Activated naive CD4-positive, alpha-beta T cell treated with anti-CD3 and anti-CD28 coated beads, Interleukin-2, amount 10 ng/mL, durations not matched to agents 7 days and 5 days (primary cell): ENCODE data around the gene PCDHB2.
A peak's percentile ranks its signal among the peaks of the same experiment; 100 is the strongest.
"Not testable (repeated sequence)": the region's sequence is repeated elsewhere in the genome, so short reads cannot be mapped to it uniquely, and the experiment has no call there.

Source experiments
- CTCF ChIA-PET: fragments of 350-600 bp; sonication (Branson Sonifier 250); formaldehyde crosslinking; loops from one replicate; lab custom pipeline; 2021; ENCODE audit warnings: antibody characterized with exemption; lab: Charles Lee
- DNase-seq: peaks from one replicate; pipeline ENCODE4 v3.0.0-alpha.2; 2020
- H3K27ac Mint-ChIP-seq: one replicate; pipeline ENCODE4 v1.8.0; 2021; ENCODE audit warnings: mild to moderate bottlenecking, moderate library complexity, mixed read lengths
- H3K27me3 Mint-ChIP-seq: one replicate; pipeline ENCODE4 v1.8.0; 2021; ENCODE audit warnings: mild to moderate bottlenecking, mixed read lengths
- H3K36me3 Mint-ChIP-seq: one replicate; pipeline ENCODE4 v1.8.0; 2021; ENCODE audit warnings: mixed read lengths
- H3K4me1 Mint-ChIP-seq: one replicate; pipeline ENCODE4 v1.8.0; 2021; ENCODE audit warnings: mixed read lengths
- H3K4me3 Mint-ChIP-seq: one replicate; pipeline ENCODE4 v1.8.0; 2021; ENCODE audit warnings: mild to moderate bottlenecking, moderate library complexity, mixed read lengths
- H3K9me3 Mint-ChIP-seq: one replicate; pipeline ENCODE4 v1.8.0; 2021; ENCODE audit warnings: mixed read lengths

Gene PCDHB2

DNA sequence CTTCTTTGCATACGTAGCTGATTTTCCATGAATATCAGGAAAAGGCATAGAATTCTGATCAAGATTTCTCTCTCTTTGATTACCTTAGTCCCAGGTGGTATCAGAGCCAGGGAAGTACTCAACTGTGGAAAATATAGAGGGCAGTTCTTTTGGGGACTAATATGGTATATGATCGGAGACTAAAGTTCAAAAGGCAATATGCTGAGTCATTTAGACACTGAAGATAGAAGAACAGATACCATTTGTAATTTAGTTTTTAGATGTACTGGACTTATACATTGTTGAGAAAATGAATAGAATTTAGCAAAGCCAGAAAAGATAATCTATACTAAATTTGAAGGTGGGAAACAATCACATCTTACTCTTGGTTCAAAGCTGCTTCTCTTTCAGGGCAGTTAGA lies 10.9 kb downstream of the PCDHB2 start:
- no peak overlapping the region for H3K27ac Mint-ChIP-seq
- H3K4me1 Mint-ChIP-seq: no peaks in the 10 kb centered on the region
- H3K9me3 Mint-ChIP-seq: peaks cover 23% of the 10 kb centered on the region
- no peaks in the 10 kb centered on the region for H3K36me3 Mint-ChIP-seq
- peaks cover 5% of the 10 kb centered on the region for H3K27me3 Mint-ChIP-seq
- DNase-seq: no peak
- H3K4me3 Mint-ChIP-seq: no peak overlapping the region
- CTCF ChIA-PET: no interaction called here

DNA sequence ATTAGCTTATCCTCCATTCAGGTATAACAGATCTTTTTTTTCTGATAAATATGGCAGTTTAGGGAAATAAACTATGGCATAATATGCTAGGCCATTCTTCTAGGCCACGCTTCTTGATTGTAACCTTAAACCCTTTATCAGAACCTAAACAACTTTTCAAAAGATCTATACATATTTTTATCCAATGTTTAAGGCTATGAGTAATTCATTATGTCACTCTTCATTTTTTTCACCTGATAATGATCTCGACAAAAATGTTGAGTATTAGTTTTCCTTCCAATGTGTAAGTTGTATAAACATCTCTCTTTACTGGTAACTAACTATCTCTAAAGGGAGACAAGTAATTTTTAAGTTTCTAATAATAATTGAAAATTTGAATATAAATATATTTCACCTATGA lies 24.8 kb downstream of the PCDHB2 start:
- H3K4me3 Mint-ChIP-seq: no peak overlapping the region
- peaks cover 3% of the 10 kb centered on the region for H3K27me3 Mint-ChIP-seq
- peaks cover 17% of the 10 kb centered on the region for H3K9me3 Mint-ChIP-seq
- no peaks in the 10 kb centered on the region for H3K4me1 Mint-ChIP-seq
- H3K36me3 Mint-ChIP-seq: no peaks in the 10 kb centered on the region
- CTCF ChIA-PET: no interaction called here
- no peak for DNase-seq
- H3K27ac Mint-ChIP-seq: no peak overlapping the region

DNA sequence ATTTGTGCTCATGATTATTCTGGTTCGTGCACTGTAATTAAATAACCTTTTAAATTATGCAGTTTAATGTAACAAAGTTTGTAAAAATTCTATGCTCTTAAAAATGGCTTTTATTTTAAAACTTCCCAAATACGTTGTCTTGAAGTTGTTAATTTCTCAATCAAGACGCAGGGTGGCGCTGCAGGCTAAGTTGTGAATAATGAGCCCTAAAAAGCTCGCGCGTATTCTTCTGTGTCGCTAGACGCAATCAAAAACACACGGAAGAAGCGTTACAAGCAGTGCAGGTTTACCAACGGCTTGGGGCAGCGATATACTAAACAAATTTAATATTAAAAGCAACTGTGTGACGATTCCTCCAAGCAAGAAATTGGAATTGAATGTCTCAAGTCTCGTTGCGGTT lies 27.1 kb downstream of the PCDHB2 start, which contains the start of gene PCDHB4:
TSS of gene PCDHB4 (plus strand) at position 256 of the 400 bp plus-strand sequence. CDS start 181 bp downstream, outside the sequence.
- peaks cover 3% of the 10 kb centered on the region for H3K27me3 Mint-ChIP-seq
- H3K4me3 Mint-ChIP-seq: no peak within 1 kb of the TSS
- H3K36me3 Mint-ChIP-seq: no peaks in the 10 kb centered on the region
- H3K4me1 Mint-ChIP-seq: no peaks in the 10 kb centered on the region
- H3K9me3 Mint-ChIP-seq: peaks cover 9% of the 10 kb centered on the region
- H3K27ac Mint-ChIP-seq: no peak within 1 kb of the TSS
- DNase-seq: no peak
- CTCF ChIA-PET: no interaction called here

DNA sequence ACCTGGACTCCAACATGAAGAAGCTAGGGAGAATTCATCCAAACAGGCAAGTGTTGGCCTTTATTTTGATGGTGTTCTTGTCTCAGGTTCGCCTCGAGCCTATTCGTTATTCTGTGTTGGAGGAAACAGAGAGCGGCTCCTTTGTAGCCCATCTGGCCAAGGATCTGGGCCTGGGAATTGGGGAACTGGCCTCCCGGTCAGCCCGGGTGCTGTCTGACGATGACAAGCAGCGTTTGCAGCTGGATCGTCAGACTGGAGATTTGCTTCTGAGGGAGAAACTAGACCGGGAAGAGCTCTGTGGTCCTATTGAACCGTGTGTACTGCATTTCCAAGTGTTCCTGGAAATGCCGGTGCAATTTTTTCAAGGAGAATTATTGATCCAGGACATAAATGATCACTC lies 27.6 kb downstream of the PCDHB2 start:
- no peaks in the 10 kb centered on the region for H3K4me1 Mint-ChIP-seq
- DNase-seq: no peak
- peaks cover 6% of the 10 kb centered on the region for H3K9me3 Mint-ChIP-seq
- CTCF ChIA-PET: no interaction called here
- no peak overlapping the region for H3K27ac Mint-ChIP-seq
- no peak overlapping the region for H3K4me3 Mint-ChIP-seq
- peaks cover 3% of the 10 kb centered on the region for H3K27me3 Mint-ChIP-seq
- H3K36me3 Mint-ChIP-seq: no peaks in the 10 kb centered on the region

DNA sequence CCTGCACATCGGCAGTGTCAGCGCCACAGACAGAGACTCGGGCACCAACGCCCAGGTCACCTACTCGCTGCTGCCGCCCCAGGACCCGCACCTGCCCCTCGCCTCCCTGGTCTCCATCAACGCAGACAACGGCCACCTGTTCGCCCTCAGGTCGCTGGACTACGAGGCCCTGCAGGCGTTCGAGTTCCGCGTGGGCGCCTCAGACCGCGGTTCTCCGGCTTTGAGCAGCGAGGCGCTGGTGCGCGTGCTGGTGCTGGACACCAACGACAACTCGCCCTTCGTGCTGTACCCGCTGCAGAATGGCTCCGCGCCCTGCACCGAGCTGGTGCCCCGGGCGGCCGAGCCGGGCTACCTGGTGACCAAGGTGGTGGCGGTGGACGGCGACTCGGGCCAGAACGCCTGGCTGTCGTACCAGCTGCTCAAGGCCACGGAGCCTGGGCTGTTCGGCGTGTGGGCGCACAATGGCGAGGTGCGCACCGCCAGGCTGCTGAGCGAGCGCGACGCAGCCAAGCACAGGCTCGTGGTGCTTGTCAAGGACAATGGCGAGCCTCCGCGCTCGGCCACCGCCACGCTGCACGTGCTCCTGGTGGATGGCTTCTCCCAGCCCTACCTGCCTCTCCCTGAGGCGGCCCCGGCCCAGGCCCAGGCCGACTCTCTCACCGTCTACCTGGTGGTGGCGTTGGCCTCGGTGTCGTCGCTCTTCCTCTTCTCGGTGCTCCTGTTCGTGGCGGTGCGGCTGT lies 29.2 kb downstream of the PCDHB2 start:
- H3K27ac Mint-ChIP-seq, H3K4me3 Mint-ChIP-seq, DNase-seq, H3K9me3 Mint-ChIP-seq, CTCF ChIA-PET, H3K4me1 Mint-ChIP-seq, H3K27me3 Mint-ChIP-seq, H3K36me3 Mint-ChIP-seq: not testable (repeated sequence)

DNA sequence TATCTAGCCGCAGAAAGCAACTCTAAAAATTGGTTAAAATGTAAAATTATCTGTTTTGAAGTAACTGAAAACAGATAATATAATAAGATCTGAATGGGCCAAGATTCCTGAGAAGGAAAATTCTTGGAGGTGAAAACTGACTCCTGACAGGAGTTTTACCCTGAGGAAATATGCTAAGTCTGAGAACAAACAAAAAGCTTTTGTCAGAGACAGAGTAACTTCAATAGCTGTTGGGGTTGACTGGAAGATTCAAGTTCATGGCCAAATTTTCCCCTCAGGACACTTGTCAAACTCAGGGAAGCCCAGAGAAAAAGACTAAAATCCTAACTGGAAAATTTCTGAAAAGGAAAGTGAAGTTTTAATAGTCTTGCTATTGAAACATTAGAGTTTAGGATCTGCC lies 32.9 kb downstream of the PCDHB2 start:
- no peak overlapping the region for H3K27ac Mint-ChIP-seq
- H3K9me3 Mint-ChIP-seq: peaks cover 9% of the 10 kb centered on the region
- no peak overlapping the region for H3K4me3 Mint-ChIP-seq
- no peaks in the 10 kb centered on the region for H3K4me1 Mint-ChIP-seq
- H3K36me3 Mint-ChIP-seq: no peaks in the 10 kb centered on the region
- DNase-seq: no peak
- H3K27me3 Mint-ChIP-seq: no peaks in the 10 kb centered on the region
- CTCF ChIA-PET: interaction anchor here (0.7 kb wide), 1 partner anchor 70 kb away, joined by 3 read pairs; no protein-coding TSS in a partner anchor

DNA sequence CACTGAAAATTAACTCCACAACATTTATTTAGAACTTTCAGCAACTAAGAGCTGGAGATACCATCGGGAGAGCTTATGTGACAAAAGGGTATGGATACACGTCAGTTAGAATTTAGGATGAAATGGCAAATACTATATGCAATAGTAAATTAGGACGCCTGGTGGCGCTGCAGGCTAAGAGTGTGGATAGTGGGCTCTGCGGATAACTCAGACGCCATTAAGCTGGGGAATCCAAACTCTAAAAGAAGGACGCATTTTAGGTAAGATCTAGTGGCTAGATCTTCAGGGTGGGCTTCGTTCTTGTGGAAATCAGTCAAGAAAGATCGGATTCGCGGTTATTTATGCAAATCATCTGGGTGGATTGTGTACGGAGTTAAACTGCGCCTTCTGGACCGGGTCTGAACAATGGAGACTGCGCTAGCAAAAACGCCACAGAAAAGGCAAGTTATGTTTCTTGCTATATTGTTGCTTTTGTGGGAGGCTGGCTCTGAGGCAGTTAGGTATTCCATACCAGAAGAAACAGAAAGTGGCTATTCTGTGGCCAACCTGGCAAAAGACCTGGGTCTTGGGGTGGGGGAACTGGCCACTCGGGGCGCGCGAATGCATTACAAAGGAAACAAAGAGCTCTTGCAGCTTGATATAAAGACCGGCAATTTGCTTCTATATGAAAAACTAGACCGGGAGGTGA lies 40.8 kb downstream of the PCDHB2 start, which contains the start of gene PCDHB5:
TSS of gene PCDHB5 (plus strand) at position 177 of the 688 bp plus-strand sequence. CDS start at position 406, 229 bp downstream.
- no peak for DNase-seq
- H3K4me1 Mint-ChIP-seq: no peaks in the 10 kb centered on the region
- H3K27me3 Mint-ChIP-seq: no peaks in the 10 kb centered on the region
- peak within 1 kb of the TSS; percentile 29 for H3K4me3 Mint-ChIP-seq
- no peaks in the 10 kb centered on the region for H3K36me3 Mint-ChIP-seq
- CTCF ChIA-PET: interaction anchor here (0.6 to 1.1 kb wide), 2 partner anchors 18 to 51 kb away, joined by 4 read pairs; no protein-coding TSS in a partner anchor
- H3K9me3 Mint-ChIP-seq: peaks cover 23% of the 10 kb centered on the region
- no peak within 1 kb of the TSS for H3K27ac Mint-ChIP-seq

DNA sequence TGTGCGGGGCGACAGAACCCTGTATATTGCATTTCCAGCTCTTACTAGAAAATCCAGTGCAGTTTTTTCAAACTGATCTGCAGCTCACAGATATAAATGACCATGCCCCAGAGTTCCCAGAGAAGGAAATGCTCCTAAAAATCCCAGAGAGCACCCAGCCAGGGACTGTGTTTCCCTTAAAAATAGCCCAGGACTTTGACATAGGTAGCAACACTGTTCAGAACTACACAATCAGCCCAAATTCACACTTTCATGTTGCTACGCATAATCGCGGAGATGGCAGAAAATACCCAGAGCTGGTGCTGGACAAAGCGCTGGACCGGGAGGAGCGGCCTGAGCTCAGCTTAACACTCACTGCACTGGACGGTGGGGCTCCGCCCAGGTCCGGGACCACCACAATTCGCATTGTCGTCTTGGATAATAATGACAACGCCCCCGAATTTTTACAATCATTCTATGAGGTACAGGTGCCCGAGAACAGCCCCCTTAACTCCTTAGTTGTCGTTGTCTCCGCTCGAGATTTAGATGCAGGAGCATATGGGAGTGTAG lies 41.4 kb downstream of the PCDHB2 start:
- Mint-ChIP-seq H3K4me1 (no peaks in the 10 kb centered on the region), H3K4me3 (no peak overlapping the region), H3K9me3 (peaks cover 23% of the 10 kb centered on the region), H3K27ac (no peak overlapping the region), H3K27me3 (no peaks in the 10 kb centered on the region), H3K36me3 (no peaks in the 10 kb centered on the region)
- no peak for DNase-seq
- CTCF ChIA-PET: interaction anchor here (1.1 kb wide), 1 partner anchor 52 kb away, joined by 4 read pairs; no protein-coding TSS in a partner anchor

DNA sequence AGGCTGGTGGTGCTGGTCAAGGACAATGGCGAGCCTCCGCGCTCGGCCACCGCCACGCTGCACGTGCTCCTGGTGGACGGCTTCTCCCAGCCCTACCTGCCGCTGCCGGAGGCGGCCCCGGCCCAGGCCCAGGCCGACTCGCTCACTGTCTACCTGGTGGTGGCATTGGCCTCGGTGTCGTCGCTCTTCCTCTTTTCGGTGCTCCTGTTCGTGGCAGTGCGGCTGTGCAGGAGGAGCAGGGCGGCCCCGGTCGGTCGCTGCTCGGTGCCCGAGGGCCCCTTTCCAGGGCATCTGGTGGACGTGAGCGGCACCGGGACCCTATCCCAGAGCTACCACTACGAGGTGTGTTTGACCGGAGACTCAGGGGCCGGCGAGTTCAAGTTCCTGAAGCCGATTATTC lies 42.9 kb downstream of the PCDHB2 start:
- H3K4me1 Mint-ChIP-seq, H3K4me3 Mint-ChIP-seq, H3K27ac Mint-ChIP-seq, H3K36me3 Mint-ChIP-seq, DNase-seq, H3K27me3 Mint-ChIP-seq, CTCF ChIA-PET: not testable (repeated sequence)
- H3K9me3 Mint-ChIP-seq: peaks cover 23% of the 10 kb centered on the region
